ENCODE data around the gene APBA2. TPM values are rescaled to one million over a fixed set of nuclear protein-coding genes. Genes with fewer than 3 reads are reported as not detected.

Gene APBA2
- total RNA-seq, 1 donor = 4.7 TPM

GRCh38 chr15:29059871-29060640 is 174.3 kb downstream of the APBA2 start:
- DNase-seq (ENCODE audit: low read depth) = no peak
- TF ChIP-seq, protein P1, sequence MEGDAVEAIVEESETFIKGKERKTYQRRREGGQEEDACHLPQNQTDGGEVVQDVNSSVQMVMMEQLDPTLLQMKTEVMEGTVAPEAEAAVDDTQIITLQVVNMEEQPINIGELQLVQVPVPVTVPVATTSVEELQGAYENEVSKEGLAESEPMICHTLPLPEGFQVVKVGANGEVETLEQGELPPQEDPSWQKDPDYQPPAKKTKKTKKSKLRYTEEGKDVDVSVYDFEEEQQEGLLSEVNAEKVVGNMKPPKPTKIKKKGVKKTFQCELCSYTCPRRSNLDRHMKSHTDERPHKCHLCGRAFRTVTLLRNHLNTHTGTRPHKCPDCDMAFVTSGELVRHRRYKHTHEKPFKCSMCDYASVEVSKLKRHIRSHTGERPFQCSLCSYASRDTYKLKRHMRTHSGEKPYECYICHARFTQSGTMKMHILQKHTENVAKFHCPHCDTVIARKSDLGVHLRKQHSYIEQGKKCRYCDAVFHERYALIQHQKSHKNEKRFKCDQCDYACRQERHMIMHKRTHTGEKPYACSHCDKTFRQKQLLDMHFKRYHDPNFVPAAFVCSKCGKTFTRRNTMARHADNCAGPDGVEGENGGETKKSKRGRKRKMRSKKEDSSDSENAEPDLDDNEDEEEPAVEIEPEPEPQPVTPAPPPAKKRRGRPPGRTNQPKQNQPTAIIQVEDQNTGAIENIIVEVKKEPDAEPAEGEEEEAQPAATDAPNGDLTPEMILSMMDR (IDR thresholded peaks at IDR 0.05; ENCODE audit: insufficient read depth, low read depth, low read length) = no peak
- H3K4me3 ChIP-seq (ENCODE audit: low read depth, low read length) = no peak overlapping the region

- DNase-seq (ENCODE audit: low read depth) = no peak
- no peak overlapping the region for H3K4me3 ChIP-seq (ENCODE audit: low read depth, low read length)
- TF ChIP-seq, protein P1 (IDR thresholded peaks at IDR 0.05; ENCODE audit: insufficient read depth, low read depth, low read length) = no peak
These were observed 176.0 kb downstream of the APBA2 start for GRCh38 chr15:29061746-29062145.

- TF ChIP-seq, protein P1 (IDR thresholded peaks at IDR 0.05; ENCODE audit: insufficient read depth, low read depth, low read length) = no peak
- DNase-seq (ENCODE audit: low read depth) = no peak
- no peak overlapping the region for H3K4me3 ChIP-seq (ENCODE audit: low read depth, low read length)
These were observed 176.4 kb downstream of the APBA2 start for GRCh38 chr15:29062179-29062591.

GRCh38 chr15:29062626-29063025 is 176.9 kb downstream of the APBA2 start:
- DNase-seq (ENCODE audit: low read depth) = no peak
- no peak overlapping the region for H3K4me3 ChIP-seq (ENCODE audit: low read depth, low read length)
- TF ChIP-seq, protein P1 (IDR thresholded peaks at IDR 0.05; ENCODE audit: insufficient read depth, low read depth, low read length) = no peak

DNA sequence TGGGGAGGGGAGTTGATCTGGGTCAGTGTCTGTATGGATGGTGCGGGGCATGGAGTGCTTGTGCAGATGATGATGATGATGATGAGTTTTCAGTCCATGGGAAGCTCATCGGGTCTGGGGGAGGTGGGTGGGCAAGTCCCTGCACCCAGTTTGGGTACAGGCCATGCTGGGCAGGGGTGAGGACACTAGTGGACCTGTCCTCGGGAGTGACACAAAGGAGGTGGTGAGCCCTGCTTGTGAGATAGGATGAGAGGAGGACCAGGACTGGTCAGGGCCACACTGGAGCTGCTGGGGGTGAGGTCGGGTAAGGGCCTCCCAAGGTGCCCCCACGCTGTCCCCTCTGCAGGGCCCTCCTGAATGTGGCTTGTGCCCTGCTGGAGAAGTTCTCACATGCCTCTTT is 177.9 kb downstream of the APBA2 start:
- TF ChIP-seq, protein P1 (IDR thresholded peaks at IDR 0.05; ENCODE audit: insufficient read depth, low read depth, low read length) = no peak
- DNase-seq (ENCODE audit: low read depth) = no peak
- no peak overlapping the region for H3K4me3 ChIP-seq (ENCODE audit: low read depth, low read length)

DNA sequence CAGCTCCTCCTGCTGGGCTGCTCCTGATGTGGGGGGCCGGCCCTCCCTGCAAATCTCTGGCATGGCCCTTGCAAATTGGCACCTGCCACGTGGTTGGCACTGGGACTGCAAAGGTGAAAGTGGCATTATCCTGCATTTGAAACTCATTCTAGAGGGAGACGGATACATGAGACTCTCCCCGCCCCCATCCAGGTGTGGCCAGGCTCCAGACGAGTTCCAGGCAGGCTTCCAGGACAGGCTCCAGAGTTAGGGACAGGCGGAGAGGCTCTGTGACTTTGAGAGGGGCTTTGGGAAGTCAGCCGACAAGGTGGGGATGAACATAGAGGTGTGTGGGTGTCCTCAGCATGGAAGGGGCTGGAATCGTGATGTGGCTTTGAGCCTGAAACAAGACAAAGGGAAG is 178.5 kb downstream of the APBA2 start:
- no peak overlapping the region for H3K4me3 ChIP-seq (ENCODE audit: low read depth, low read length)
- TF ChIP-seq, protein P1 (IDR thresholded peaks at IDR 0.05; ENCODE audit: insufficient read depth, low read depth, low read length) = no peak
- no peak for DNase-seq (ENCODE audit: low read depth)

DNA sequence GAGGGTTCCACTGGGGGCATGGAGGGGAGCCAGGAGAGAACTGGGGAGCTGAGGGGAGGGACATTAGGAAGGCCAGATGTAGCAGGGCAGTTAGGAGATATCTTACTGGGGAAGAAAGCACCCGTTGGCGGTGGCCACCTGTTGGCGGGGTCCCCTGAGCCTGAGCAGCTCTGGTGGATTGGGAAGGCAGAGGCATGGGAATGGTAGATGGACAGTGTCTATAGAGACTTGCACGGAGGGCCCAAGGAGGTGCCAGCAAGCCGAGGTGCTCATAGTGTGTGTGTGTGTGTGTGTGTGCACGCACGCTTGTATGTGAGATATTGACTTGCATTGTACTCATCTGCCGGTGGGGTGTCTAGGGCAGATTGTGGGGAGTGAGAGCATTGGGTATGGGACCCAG is 179.0 kb downstream of the APBA2 start:
- no peak for DNase-seq (ENCODE audit: low read depth)
- TF ChIP-seq, protein P1 (IDR thresholded peaks at IDR 0.05; ENCODE audit: insufficient read depth, low read depth, low read length) = no peak
- H3K4me3 ChIP-seq (ENCODE audit: low read depth, low read length) = no peak overlapping the region
